GM13977 (cell line): ENCODE results near the gene ANXA6.

Experiments
- DNase-seq: peaks from one replicate; pipeline ENCODE4 v3.0.0; 2012; ENCODE audit warnings: low spot score
- CTCF ChIP-seq: IDR thresholded peaks from 2 replicates; pipeline ENCODE4 v1.5.1; 2012; ENCODE audit warnings: mild to moderate bottlenecking, control low read depth; ENCODE audit not compliant: insufficient read depth; ENCODE audit errors: extremely low read depth, missing control alignments
- in situ Hi-C: fragments of 300-500 bp; cut with MboI; formaldehyde crosslinking; loops from one replicate; pipeline ENCODE4 v1.12.0; 2022; ENCODE audit warnings: low sequenced_read_pairs, low pct_unique_long_range_greater_than_20kb, mixed read lengths, inconsistent platforms; ENCODE audit not compliant: unreplicated experiment

ANXA6 gene

GRCh38 chr5:151094852-151095245 is 62.7 kb downstream of the ANXA6 start:
- DNase-seq, result no peak
- in situ Hi-C loops, result no loop called here
- TF ChIP-seq CTCF, result no peak

GRCh38 chr5:151094030-151094851 is 63.3 kb downstream of the ANXA6 start:
- DNase-seq, result peak; percentile 66
- TF ChIP-seq CTCF, result no peak
- in situ Hi-C loops, result no loop called here

GRCh38 chr5:151093476-151093889 is 64.1 kb downstream of the ANXA6 start:
- peak; percentile 29 for TF ChIP-seq CTCF
- DNase-seq, result no peak
- in situ Hi-C loops, result no loop called here

- in situ Hi-C loops, result no loop called here
- no peak for DNase-seq
Measured at GRCh38 chr5:151092762-151093161, 64.8 kb downstream of the ANXA6 start.

GRCh38 chr5:151089726-151090125 is 67.9 kb downstream of the ANXA6 start:
- in situ Hi-C loops, result no loop called here
- no peak for DNase-seq
- no peak for TF ChIP-seq CTCF

More at GRCh38 chr5:151092762-151093161, 64.8 kb downstream of the ANXA6 start:
- TF ChIP-seq CTCF, result no peak

GRCh38 chr5:151088986-151089385 is 68.6 kb downstream of the ANXA6 start:
- TF ChIP-seq CTCF, result no peak
- no peak for DNase-seq
- in situ Hi-C loops, result no loop called here

- DNase-seq, result no peak
- TF ChIP-seq CTCF, result no peak
- in situ Hi-C loops, result no loop called here
Measured at GRCh38 chr5:151087486-151087885, 70.1 kb downstream of the ANXA6 start.
